ENCODE measurements around the gene YKT6.

The YKT6 gene

DNA sequence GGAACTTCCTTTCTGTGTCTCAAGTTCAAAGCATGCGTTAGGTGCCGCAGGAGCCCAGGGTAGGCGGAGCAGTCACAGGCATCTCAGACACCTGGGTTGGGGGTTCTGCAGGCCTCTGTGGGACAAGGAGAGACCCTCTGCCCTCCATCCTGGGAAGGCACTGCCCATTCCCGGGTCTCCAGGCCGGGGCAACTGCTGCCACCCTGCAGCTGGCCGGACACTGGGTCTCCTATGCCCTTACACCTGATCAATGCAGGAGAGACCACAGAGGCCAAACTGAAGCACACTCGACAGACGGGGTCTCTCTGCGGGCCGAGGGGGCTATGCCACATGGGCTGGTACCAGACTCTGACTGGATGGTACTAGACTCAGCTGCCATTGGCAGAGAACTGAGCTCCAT is 36.9 kb downstream of the YKT6 start:
- no peak for DNase-seq

DNA sequence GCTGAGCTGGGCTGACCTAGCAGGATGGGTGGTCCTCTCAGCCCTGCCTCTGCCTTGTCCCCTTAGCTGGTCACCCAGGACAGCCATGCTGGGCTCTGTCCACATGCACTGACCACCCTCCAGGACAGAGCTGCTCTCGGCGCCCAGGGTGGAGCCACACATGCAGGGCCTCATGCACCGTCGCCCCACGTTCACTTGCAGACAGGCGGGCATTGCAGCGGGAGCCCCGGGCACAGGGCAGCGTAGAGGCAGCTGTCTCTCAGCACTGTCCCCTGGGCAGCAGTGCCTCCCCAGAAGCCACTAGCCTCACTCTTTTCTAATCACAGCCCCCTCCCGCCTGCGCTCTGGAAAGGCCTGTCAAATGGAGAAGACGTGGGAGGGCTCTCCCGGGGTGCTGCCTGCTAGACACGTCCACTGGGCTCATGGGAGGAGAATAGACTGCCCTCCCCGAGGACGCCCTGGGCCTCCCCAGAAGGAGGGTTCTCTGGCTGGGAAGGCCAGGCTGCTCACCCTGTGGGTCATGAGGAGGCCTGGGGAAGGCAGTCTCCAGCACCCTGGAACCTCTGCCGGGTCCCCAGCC is 37.4 kb downstream of the YKT6 start:
- DNase-seq, result no peak

DNA sequence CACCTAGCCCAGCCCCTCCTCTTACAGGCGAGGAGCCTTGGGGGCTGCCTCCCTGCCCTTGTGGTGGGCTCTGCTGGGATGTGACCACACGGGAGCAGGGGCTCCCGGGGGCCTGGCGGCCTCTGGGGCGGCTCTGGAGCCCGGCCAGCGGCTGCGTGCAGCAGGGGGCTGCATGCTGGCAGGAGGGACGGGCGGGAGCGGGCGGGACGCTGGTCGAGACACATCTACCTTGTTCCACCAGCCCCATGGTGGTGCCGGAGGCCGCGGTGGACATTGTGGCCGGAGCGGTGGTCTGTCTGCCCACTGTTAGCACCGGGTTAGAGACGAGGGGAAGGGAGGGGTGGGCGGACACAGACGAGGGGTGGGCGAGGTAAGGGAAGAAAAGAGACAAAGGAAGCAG is 38.6 kb downstream of the YKT6 start:
- DNase-seq, result no peak

DNA sequence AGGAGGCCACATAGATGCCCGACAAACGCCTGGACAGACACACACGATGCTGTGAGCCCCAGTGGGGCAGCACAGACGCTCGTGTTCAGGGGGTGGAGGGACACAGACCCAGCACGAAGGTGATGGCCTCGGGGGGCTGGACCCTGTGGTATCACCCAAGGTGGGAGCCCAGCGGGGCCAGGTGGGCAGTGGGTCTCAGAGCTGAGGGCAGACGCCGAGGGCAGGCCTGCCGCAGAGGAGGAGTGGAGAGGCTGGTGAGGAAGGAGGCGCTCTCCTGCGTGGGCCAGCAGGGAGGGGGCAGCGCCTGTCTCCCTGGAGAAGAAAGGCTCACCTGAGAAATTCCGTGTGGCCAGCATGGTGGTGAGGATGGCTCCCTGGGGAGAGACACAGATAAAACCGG is 39.6 kb downstream of the YKT6 start:
- DNase-seq, result no peak

DNA sequence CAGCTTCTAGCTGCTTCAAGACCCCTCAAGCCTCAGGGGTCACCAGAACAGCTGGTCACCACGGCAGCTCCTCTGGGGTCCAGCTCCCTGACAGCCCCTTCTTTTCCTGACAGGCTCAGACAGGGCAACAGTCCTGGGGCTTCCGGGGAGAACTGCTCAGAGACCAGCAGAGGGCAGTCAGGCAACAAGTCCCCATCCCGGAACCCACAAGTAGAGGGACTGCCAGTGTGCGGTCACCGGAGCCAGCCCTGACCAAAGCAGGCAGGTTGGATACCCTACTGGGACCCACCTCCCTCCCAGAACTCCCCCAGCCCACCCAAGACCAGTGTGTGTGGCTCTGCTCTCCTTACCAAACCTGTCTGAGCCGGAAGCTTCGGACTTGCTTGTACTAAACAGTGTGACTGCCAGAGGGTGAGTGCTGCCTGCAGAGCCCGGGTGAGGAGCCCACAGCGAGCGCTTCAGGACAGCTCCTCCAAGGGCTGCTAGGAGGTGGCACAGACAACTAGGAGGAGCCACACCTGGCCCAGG is 40.3 kb downstream of the YKT6 start:
- peak; percentile 63 for DNase-seq

DNA sequence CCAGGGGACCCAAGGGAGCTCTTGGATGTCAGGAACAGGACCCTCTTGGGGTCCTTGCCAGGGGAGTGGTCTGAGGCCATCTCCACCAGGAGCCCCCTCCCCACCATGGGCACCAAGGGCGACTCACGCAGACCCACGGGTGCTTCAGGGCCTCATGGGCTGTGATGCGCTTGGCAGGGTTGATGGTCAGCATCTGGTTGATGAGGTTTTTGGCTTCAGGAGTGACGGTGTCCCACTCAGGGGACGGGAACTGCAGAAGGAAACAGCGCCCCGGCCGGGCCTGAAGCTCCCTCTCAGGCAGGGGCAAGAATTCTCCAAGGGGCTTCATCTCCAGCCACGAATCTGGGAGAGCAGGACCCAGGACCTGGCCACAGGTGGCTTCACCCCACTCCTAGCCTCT is 41.3 kb downstream of the YKT6 start:
- no peak for DNase-seq

DNA sequence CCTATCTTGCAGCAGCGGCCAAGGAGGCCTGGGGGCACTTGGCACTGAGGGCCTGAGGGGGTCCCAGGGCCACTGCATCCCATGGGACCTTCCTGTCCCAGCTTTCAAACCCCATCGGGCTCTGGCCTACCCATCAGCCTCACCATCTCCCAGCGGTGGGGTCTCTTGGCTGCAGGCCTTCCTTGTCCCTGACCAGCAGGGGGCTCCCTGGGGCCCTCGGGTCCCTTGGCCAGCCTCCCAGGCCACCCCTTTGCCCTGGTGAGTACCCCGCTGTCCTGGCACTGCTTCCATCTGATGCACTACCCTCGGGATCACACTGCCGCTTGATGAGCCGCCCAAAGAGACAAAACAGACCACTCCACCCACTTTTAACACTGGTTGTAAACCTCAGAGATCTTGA is 43.5 kb downstream of the YKT6 start:
- DNase-seq, result no peak

DNA sequence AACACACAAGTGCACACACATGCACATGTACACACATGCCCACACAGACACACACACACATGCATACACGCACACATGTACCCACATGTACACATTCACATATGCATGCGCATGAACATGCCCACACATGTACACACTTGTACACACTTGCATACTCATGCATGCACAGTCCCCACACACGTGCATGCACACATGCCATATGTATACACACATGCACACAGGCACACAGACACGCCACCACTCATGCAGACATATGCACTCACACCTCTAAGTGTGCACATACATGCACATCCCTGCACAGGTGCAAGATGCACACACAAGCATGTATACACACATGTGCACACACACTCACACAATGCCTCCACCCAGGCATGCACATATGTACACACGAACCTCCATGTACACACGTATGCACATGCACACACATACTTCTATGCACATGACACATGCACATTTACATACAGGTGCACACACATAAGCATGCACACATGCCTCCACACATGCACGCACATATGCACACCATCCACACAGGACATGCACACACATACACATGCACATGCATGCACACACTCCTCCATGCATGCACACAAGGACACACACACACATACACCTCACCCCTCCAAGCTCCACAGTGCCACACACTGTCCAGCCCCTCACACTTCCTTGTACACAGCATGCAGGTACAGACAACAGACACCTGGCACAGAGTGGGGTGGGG is 45.8 kb downstream of the YKT6 start:
- no peak for DNase-seq

DNA sequence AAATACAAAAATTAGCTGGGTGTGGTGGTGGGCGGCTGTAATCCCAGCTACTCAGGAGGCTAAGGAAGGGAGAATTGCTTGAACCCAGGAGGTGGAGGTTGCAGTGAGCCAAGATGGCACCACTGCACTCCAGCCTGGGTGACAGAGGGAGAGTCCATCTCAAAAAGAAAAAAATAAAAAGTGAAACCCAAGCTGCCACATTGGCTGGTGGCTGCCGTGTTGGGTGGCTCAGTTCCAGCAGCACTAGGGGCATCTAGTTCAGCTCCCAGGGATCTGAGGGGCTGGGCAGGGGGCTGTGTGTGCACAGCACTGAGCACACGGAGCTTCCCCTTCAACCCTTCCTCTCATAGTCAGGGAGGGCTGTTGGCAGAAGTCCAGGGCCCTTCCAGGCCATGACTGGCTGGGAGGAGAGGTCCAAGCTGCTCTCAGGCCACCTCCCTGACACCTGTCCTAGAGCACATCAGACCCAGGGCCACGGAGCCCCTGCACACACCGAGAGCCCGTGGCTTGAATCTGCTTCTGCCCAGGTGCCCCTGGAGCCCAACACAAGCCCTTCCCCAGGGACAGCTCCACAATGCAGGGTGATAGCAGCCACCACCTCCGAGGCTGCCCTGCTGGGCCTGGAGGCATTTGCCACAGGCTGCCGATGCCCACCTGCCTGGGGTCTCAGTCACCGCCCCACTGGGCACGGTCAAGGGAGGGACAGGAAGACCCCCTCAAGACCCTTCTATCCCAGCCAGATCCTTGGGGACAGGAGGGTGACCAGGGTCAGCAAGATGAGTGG is 47.3 kb downstream of the YKT6 start:
- DNase-seq, result no peak

DNA sequence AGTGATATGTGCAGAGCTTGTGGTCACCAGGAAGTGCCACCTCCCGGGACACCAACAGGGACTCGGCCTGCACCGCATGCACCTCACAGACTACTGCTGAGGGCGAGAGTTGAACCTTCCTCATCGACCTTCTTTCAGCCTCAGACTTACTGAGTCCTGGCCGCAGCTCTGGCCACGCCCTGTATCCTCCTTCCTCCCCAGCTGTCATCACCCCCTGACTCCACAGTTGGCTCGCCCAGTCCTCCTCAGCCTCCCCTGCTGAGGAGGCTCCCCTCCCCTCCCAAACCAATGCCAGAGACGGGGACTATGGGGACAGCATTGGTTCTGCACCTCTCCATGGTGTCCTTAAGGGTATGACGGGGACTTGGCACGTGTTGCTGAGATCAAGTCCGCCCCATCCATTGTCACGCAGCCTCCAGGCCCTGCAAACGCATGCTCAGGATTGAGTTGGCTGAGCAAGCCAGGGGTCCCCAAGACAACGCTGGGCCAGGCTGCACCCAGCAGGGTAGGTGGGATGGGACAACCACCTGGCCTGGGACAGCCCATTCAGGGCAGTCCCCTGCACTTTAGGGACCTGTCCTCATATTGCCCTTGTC is 49.0 kb downstream of the YKT6 start:
- no peak for DNase-seq

DNA sequence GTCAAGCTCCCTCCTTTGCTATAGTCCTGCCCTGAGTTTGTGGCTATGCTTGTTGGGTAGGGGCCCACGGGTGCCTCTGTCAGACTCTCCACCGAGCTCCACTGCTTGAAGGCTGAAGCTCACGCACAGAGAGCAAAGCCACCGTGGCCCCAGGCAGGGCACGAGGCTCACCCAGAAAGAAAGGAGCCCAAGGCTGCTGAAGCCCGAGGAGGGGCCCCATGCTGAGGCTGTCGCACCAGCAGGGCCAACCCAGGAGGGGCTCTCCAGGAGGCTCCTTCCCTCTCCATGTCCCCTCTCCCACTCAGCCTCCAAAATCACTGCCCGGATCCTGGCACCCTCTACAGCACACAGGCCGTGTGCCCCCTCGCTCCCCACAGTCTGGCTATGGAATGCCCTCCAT is 50.5 kb downstream of the YKT6 start:
- DNase-seq, result no peak

DNA sequence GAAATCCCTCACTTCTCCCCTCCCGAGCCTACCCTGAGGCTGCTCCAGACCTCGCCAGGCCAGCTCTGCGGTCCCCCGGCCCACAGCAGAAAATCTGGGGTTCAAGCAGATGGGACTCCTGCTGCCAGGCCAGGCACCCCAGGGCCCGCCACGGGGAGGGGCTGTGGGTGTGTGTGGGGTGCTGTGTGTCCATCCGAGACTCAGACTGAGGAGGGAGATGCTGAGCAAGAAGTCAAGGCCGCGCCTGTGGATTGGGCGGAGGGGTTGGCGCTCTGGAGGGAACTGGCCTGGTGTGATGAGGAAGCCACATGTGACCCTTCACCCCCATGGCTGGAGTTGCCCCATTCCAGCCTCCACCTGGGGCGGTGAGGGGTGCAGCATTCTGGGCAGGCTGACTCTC is 51.1 kb downstream of the YKT6 start:
- no peak for DNase-seq

DNA sequence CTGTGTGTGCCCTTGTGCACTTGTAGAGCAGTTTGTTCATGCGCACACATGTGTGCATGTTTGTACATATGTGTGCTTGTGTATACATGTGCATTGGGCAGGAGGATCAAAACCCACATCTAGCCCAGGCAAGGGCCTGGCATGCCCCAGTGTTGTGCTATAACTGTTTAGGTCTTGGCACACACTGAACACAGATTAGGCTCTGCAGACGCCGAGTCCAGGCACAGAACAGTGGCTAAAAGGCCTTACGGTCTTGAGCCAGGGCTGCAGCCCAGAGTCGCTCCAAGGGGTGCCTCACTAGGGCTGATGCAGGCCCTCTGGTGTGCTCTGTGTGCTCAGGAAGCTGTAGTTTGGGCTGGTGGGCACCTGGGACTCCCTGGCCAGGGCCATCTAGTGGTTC is 55.7 kb downstream of the YKT6 start:
- no peak for DNase-seq

DNA sequence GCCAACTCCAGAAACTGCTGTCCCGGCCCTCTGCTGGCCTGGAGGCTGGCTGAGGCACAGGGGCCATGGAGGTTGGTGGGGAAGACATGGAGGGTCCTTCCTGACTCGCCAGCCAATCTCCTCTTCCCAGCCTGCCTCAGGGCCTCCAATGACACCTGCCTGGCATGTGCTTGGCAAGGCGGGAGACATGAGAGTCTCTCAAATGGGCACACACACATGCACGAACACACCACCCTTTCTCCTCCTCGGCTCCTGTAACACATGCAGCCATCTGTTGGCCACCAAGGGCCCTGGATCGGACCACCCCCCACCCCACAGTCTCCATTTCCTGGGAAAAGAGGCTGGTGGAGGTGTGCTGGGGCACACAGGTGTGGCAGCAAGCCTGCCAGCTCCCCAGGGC is 56.4 kb downstream of the YKT6 start:
- no peak for DNase-seq

DNA sequence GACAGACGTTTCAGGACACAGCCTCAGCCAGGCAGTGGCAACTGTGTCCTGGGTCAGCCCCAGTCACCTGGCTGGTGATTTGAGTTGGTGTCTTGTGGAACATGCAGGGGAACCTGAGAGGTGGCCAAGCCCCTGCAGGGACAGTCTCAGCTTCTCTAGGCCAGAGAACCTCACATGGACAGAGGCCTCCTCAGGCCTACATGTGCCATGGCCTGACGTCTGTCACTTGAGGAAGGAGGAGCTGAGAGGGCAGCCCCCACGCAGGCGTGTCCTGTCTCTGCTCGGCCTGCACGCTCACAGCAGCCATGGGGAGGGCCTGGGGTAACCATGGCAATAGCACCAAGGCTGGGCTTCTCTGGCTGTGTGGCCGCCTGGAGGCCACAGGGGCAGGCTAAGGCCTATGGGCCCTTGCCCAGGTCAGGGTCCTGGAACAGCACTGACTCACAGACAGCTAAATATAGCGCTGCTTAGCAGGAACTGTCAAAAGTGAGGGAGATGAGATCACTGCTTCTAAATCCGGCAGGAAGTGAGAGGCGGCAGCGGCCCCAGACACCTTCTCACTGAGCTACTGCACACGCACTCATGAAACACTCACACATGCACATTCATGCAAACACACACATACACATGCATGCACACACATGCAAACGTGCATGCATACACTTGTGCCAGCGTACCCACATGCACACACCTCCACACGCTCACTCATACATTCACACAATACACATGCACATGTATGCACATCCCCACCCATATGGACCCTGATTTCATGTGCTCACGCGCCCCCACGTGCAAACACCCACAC is 57.0 kb downstream of the YKT6 start:
- peak; percentile 79 for DNase-seq

DNA sequence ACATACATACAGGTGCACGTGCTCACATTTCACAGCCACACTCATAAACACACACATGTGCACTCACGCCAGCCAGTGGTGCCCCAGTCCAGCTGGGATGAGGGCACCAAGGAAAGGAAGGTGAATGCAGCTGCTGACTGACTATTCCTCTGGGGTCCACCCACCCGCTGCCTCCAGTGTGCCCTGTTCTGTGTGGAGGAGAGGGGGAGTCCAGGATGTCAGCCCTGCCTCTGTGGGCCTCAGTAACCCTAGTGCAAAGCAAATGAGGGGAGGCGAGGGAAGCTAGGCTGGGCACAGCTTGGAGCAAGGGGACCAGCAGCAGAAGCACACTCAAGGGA is 57.6 kb downstream of the YKT6 start:
- DNase-seq, result no peak

DNA sequence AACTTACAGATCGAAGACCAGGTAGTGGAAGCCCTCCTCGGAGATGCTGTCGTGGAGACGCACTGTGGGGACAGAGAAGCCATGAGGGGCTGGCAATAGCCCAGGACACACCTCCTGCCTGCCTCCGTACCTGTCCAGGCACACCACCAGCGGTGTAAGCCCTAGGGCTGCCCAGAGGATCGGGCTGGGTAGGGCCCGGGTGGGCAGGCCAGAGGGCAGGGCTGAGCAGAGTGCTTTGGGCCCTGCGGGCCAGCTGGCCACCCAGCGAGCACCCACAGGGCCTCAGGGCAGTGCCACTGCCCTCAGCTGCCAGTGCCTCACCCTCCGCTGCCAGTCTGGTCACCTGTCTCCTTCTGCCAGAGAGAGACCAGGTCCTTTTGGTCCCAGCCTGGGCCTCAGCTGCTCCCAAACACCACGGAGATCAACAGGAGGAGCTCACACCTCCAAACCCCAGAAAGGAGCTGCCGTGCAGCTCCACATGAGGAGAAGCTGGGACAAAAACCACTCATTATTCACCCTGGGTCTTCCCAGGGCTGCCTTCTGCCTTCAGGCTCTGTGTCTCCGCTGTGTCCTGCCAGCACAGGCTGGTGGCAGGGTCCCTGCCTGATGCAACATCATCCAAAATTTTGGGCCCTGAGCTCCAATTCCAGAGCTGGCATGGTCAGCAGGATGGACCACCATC is 58.2 kb downstream of the YKT6 start:
- DNase-seq, result no peak

DNA sequence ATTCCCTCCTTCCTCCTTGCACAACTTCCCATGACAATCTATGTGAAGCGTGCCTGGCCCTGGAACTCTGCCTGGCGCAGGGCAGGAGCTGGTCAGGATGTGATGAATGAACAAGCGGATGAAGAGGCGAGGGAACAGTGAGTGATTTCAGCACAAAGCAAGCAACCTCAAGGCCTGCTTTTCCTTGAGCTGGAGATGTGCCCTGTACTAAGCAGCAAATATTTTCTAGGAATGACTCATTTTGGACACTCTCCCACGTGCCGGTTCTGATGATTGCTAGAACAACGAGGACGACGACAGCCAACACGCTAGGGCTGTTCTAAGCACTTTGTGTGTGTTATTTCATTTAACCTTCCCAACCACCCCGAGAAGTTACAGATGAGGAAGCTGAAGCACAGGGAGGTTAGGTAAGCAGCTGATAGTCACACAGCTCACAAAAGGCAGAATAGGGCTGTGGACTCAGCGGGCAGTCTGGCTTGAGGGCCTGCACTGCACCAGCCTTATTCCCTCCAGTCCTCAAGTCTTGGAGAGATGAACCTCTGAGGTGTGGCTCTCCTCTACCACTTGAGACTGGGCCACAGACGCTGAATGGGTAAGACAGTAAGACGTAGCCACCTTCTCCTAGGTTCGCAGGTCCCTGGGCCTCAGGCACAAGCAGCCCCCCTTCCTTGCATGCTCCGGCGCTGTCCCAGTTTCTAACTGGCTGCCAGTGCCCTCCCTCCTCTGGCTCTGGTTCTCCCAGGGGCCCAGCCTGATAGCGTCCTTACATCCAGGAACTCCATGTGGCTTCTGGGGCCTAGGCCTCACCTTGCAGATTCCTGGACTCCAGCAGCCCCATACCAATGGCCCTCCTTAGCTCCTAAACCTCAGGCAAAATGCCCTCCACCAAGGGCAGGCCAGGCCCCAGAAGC is 59.0 kb downstream of the YKT6 start:
- DNase-seq, result no peak

DNA sequence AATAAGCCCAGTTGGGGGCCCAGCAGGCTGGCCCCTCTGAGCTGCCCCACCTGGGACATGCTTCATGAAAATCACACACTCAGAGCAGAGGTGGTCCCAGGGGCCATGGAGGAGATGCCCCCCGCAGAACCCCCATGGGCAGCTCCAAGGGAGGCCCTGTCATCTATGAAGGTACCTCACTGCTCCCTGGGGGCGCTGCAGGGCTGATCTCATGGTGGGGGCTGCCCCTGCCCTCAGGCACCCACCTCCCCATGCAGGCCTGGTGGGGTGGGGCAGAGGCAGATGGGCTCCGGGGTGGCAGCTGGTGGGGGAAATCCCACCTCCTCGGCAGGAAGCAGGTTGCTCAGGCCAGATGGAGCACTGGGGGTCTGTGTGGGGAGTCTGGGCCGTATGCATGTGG is 60.5 kb downstream of the YKT6 start:
- DNase-seq, result no peak

DNA sequence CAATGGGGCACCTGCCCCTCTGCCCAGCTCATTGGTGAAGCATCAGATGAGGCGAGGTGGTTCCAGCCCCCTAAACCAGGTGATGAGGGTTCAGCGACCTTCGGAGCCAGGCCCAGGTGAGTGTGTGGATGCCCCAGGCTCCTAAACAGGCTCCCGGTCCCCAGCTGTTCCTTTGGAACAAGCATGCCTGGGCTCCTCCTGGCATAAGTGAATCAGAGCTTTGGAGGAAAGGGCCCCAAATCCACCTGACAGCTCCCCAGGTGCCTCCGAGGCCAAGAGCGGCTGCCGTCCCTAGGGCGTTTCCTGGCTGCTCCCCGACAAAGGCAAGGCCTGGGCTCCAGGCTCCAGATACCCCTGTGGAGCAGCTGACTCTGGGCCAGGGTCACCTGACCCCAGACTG is 61.3 kb downstream of the YKT6 start:
- DNase-seq, result no peak
